GM15510 (cell line): ENCODE data around the gene FKBP14.

Source experiments
- POLR2A ChIP-seq: IDR thresholded peaks from 3 replicates; pipeline ENCODE4 v1.6.1; 2011; ENCODE audit warnings: borderline replicate concordance; ENCODE audit not compliant: insufficient read length; ENCODE audit errors: extremely low read depth

Gene FKBP14

DNA sequence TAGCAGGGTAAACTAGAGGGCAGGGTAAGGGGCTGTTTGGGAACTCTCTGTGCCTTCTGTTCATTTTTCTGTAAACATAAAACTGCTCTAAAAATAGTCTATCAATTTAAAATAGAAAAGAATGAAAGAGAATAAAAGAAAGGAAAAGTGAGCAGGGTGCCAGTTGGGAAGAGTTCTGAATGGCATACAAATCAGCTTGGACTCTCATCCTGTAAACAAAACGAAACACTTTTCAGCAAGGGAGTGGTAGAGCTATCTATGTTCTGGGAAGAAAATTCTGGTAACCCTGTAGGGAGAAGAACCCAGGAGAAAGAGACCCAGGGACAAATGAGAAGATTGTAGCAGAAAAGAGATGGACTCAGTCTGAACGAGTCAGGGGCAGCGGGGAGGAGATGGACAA lies 61.5 kb downstream of the FKBP14 start:
- TF ChIP-seq POLR2A: no peak

DNA sequence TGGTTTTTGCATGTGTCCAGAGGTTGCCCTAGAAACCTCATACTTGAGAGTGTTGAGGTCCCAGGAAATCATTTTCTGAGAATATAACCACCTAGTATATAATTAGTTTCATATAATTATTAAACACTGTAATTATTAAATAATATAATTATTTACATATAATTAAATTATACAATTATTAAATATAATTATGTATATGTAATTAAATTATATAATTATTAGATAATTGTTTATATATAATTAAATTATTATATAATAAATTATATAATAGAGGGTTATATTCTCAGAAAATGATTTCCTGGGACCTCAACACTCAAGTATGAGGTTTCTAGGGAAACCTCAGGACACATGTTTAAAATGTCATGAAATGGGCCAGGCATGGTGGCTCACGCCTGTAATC lies 64.5 kb downstream of the FKBP14 start:
- no peak for TF ChIP-seq POLR2A
